Measurements from ENCODE around the gene UQCRC2. TPM values are rescaled to one million over a fixed set of nuclear protein-coding genes. Genes with fewer than 3 reads are reported as not detected.

The UQCRC2 gene
- total and polyA plus RNA-seq, 2 donors (not counting 1 experiment from before 2014, with no cell fraction given): 204 to 207 TPM

DNA sequence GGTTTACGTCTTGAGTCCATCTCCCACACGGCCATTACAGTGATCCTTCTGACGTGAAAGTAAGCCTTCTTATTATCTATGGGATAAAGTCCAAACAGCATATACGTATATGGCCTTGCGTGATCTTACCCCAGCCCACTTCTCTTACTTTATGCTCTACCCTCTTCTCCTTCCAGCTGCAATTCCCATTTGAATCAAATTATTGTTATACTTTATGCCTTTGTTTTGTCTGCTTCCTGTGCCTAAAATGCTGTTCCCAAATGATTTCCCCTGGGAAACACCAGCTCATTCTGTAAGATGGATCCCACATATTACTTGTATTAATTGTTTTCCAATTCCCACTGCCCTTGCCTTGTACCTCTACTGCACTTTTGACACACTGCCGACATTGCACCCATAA, 11.2 kb downstream of the UQCRC2 start:
- H3K4me3 ChIP-seq (replicated peaks in 1 of 4; ENCODE audit: control extremely low read depth in 1 of 4, insufficient read depth in 1 of 4, low read depth in 3 of 4, low read length in 4 of 4): no peak overlapping the region
- H3K27me3 ChIP-seq (ENCODE audit: control insufficient read depth, insufficient read depth, low read length): no peaks in the 10 kb centered on the region
- H2AFZ ChIP-seq (ENCODE audit: low read length): no peak overlapping the region
- no peaks in the 10 kb centered on the region for H4K20me1 ChIP-seq (ENCODE audit: control insufficient read depth, extremely low read depth, insufficient read depth, low read length)
- H3K9ac ChIP-seq (ENCODE audit: insufficient read depth, low read length): no peak overlapping the region
- H3K9me3 ChIP-seq (ENCODE audit: control insufficient read depth, insufficient read depth, low read depth, low read length): no peaks in the 10 kb centered on the region
- no peaks in the 10 kb centered on the region for H3K4me1 ChIP-seq (ENCODE audit: control insufficient read depth, extremely low read depth, insufficient read depth, low read length)
- no peak overlapping the region for H3K4me2 ChIP-seq (ENCODE audit: extremely low read depth, insufficient read depth, low read length)
- DNase-seq (ENCODE audit: low read depth in 2 of 2): no peak
- H3K36me3 ChIP-seq (ENCODE audit: control insufficient read depth, insufficient read depth, low read length): peaks cover 8% of the 10 kb centered on the region
- TF ChIP-seq, protein P1, sequence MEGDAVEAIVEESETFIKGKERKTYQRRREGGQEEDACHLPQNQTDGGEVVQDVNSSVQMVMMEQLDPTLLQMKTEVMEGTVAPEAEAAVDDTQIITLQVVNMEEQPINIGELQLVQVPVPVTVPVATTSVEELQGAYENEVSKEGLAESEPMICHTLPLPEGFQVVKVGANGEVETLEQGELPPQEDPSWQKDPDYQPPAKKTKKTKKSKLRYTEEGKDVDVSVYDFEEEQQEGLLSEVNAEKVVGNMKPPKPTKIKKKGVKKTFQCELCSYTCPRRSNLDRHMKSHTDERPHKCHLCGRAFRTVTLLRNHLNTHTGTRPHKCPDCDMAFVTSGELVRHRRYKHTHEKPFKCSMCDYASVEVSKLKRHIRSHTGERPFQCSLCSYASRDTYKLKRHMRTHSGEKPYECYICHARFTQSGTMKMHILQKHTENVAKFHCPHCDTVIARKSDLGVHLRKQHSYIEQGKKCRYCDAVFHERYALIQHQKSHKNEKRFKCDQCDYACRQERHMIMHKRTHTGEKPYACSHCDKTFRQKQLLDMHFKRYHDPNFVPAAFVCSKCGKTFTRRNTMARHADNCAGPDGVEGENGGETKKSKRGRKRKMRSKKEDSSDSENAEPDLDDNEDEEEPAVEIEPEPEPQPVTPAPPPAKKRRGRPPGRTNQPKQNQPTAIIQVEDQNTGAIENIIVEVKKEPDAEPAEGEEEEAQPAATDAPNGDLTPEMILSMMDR (conservative IDR thresholded peaks at IDR 0.05 in 1 of 2, IDR thresholded peaks at IDR 0.05 in 1 of 2; ENCODE audit: low read depth in 1 of 2, low read length in 2 of 2): no peak
- TF ChIP-seq EZH2 (IDR thresholded peaks at IDR 0.05; ENCODE audit: low read length, missing control alignments): no peak
- no peak overlapping the region for H3K27ac ChIP-seq (ENCODE audit: insufficient read depth, low read length)
- H3K79me2 ChIP-seq (ENCODE audit: control insufficient read depth, insufficient read depth, low read length): no peaks in the 10 kb centered on the region

DNA sequence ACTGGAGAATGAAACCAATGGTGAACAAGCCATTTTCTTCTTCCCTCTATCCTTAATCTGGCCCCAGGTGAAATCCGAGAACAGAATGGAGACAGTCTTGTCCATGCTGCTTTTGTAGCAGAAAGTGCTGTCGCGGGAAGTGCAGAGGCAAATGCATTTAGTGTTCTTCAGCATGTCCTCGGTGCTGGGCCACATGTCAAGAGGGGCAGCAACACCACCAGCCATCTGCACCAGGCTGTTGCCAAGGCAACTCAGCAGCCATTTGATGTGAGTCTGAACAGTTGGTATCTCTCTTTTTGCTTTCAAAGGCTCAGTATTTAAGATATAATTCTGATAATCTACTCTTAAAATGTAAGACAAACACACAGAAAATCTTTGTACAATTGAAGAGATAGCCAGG, 18.7 kb downstream of the UQCRC2 start:
- no peak overlapping the region for H3K4me3 ChIP-seq (replicated peaks in 1 of 4; ENCODE audit: control extremely low read depth in 1 of 4, insufficient read depth in 1 of 4, low read depth in 3 of 4, low read length in 4 of 4)
- no peak for DNase-seq (ENCODE audit: low read depth in 2 of 2)
- no peak overlapping the region for H2AFZ ChIP-seq (ENCODE audit: low read length)
- H3K9me3 ChIP-seq (ENCODE audit: control insufficient read depth, insufficient read depth, low read depth, low read length): no peaks in the 10 kb centered on the region
- no peak overlapping the region for H3K4me2 ChIP-seq (ENCODE audit: extremely low read depth, insufficient read depth, low read length)
- no peak overlapping the region for H3K27ac ChIP-seq (ENCODE audit: insufficient read depth, low read length)
- TF ChIP-seq, protein P1 (conservative IDR thresholded peaks at IDR 0.05 in 1 of 2, IDR thresholded peaks at IDR 0.05 in 1 of 2; ENCODE audit: low read depth in 1 of 2, low read length in 2 of 2): no peak
- no peak for TF ChIP-seq EZH2 (IDR thresholded peaks at IDR 0.05; ENCODE audit: low read length, missing control alignments)
- peaks cover 4% of the 10 kb centered on the region for H3K36me3 ChIP-seq (ENCODE audit: control insufficient read depth, insufficient read depth, low read length)
- no peaks in the 10 kb centered on the region for H3K4me1 ChIP-seq (ENCODE audit: control insufficient read depth, extremely low read depth, insufficient read depth, low read length)
- H3K9ac ChIP-seq (ENCODE audit: insufficient read depth, low read length): no peak overlapping the region
- no peaks in the 10 kb centered on the region for H3K79me2 ChIP-seq (ENCODE audit: control insufficient read depth, insufficient read depth, low read length)
- H4K20me1 ChIP-seq (ENCODE audit: control insufficient read depth, extremely low read depth, insufficient read depth, low read length): no peaks in the 10 kb centered on the region
- no peaks in the 10 kb centered on the region for H3K27me3 ChIP-seq (ENCODE audit: control insufficient read depth, insufficient read depth, low read length)

DNA sequence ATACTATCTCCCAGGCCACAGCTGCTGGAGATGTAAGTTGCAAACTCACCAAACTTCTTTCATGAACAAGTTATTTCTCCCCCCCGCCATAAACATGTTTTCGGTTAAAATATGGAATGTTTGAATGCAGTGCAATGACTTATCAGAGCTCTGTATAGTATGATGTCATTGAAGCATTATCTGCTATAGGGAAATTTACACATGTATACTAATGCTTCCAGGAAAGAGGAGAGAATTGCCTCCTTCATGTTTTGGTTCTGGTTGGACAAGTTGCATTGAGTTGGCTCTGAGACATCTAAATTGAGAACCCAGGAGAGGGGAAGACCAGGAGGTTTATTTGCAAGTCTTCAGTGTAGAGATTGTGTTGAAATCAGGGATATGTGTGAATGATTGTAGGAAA, 20.8 kb downstream of the UQCRC2 start:
- Histone ChIP-seq H3K4me1 (ENCODE audit: control insufficient read depth, extremely low read depth, insufficient read depth, low read length) (no peaks in the 10 kb centered on the region), H3K4me3 (replicated peaks in 1 of 4; ENCODE audit: control extremely low read depth in 1 of 4, insufficient read depth in 1 of 4, low read depth in 3 of 4, low read length in 4 of 4) (no peak overlapping the region), H3K79me2 (ENCODE audit: control insufficient read depth, insufficient read depth, low read length) (no peaks in the 10 kb centered on the region), H3K9me3 (ENCODE audit: control insufficient read depth, insufficient read depth, low read depth, low read length) (no peaks in the 10 kb centered on the region), H3K36me3 (ENCODE audit: control insufficient read depth, insufficient read depth, low read length) (peaks cover 10% of the 10 kb centered on the region), H2AFZ (ENCODE audit: low read length) (no peak overlapping the region), H3K27ac (ENCODE audit: insufficient read depth, low read length) (no peak overlapping the region), H3K9ac (ENCODE audit: insufficient read depth, low read length) (no peak overlapping the region), H3K4me2 (ENCODE audit: extremely low read depth, insufficient read depth, low read length) (no peak overlapping the region), H4K20me1 (ENCODE audit: control insufficient read depth, extremely low read depth, insufficient read depth, low read length) (no peaks in the 10 kb centered on the region), H3K27me3 (ENCODE audit: control insufficient read depth, insufficient read depth, low read length) (no peaks in the 10 kb centered on the region)
- DNase-seq (ENCODE audit: low read depth in 2 of 2): no peak
- TF ChIP-seq EZH2 (IDR thresholded peaks at IDR 0.05; ENCODE audit: low read length, missing control alignments): no peak
- TF ChIP-seq, protein P1 (conservative IDR thresholded peaks at IDR 0.05 in 1 of 2, IDR thresholded peaks at IDR 0.05 in 1 of 2; ENCODE audit: low read depth in 1 of 2, low read length in 2 of 2): no peak
